ENCODE results near the gene CERS5.

Gene CERS5

DNA sequence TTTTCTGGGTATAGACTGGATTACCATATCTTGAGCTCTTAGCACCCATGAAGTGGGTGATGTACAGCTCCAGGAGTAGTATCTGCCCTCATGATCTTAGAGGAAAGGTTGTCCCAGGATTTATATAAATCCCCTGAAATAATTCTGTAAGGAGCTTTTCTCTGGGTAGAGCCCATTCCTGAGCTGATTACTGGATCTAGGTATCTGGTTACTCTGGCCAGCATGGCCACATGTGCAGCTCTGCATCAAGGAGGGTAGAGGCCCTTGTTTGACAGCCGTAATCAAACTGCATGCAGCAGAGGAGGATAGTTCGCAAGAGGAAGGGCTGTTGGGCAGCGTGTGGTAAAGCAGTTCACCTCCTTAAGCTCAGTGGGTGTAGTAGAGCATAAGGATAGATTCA, 46.6 kb downstream of the CERS5 start:
- Histone ChIP-seq H3K36me3 (replicated peaks; ENCODE audit: low read depth, low read length) (peaks cover 34% of the 10 kb centered on the region), H3K27me3 (ENCODE audit: low read depth, low read length) (no peaks in the 10 kb centered on the region), H3K79me2 (ENCODE audit: low read length) (peaks cover 42% of the 10 kb centered on the region), H3K27ac (ENCODE audit: low read length) (no peak overlapping the region), H3K4me1 (ENCODE audit: low read length) (peaks cover 6% of the 10 kb centered on the region), H3K9ac (ENCODE audit: low read length) (no peak overlapping the region), H3K4me2 (ENCODE audit: low read length) (no peak overlapping the region), H4K20me1 (ENCODE audit: insufficient read depth, low read length) (peaks cover 4% of the 10 kb centered on the region; the same call in 1 of the 2 replicates), H2AFZ (ENCODE audit: low read depth, low read length) (no peak overlapping the region), H3K9me3 (ENCODE audit: insufficient read depth, low read length) (no peaks in the 10 kb centered on the region), H3K4me3 (ENCODE audit: low read length) (no peak overlapping the region)
- TF ChIP-seq CTCF (IDR thresholded peaks at IDR 0.05; ENCODE audit: low read depth, low read length) (no peak), EZH2phosphoT487 (IDR thresholded peaks at IDR 0.05; ENCODE audit: low read depth) (no peak)

GRCh38 chr12:50119387-50119786, 47.8 kb downstream of the CERS5 start:
- Histone ChIP-seq H2AFZ (ENCODE audit: low read depth, low read length) (no peak overlapping the region), H3K9ac (ENCODE audit: low read length) (no peak overlapping the region), H3K4me2 (ENCODE audit: low read length) (no peak overlapping the region), H3K9me3 (ENCODE audit: insufficient read depth, low read length) (no peaks in the 10 kb centered on the region), H3K79me2 (ENCODE audit: low read length) (peaks cover 51% of the 10 kb centered on the region), H3K4me3 (ENCODE audit: low read length) (no peak overlapping the region), H3K27me3 (ENCODE audit: low read depth, low read length) (no peaks in the 10 kb centered on the region), H3K36me3 (replicated peaks; ENCODE audit: low read depth, low read length) (peaks cover 34% of the 10 kb centered on the region), H4K20me1 (ENCODE audit: insufficient read depth, low read length) (peaks cover 4% of the 10 kb centered on the region; the same call in 1 of the 2 replicates), H3K27ac (ENCODE audit: low read length) (no peak overlapping the region), H3K4me1 (ENCODE audit: low read length) (no peaks in the 10 kb centered on the region)
- TF ChIP-seq CTCF (IDR thresholded peaks at IDR 0.05; ENCODE audit: low read depth, low read length), result no peak
- TF ChIP-seq EZH2phosphoT487 (IDR thresholded peaks at IDR 0.05; ENCODE audit: low read depth), result no peak

- Histone ChIP-seq H3K27ac (ENCODE audit: low read length) (no peak overlapping the region), H2AFZ (ENCODE audit: low read depth, low read length) (no peak overlapping the region), H4K20me1 (ENCODE audit: insufficient read depth, low read length) (peaks cover 4% of the 10 kb centered on the region; the same call in 1 of the 2 replicates), H3K4me1 (ENCODE audit: low read length) (no peaks in the 10 kb centered on the region), H3K4me3 (ENCODE audit: low read length) (no peak overlapping the region), H3K9ac (ENCODE audit: low read length) (no peak overlapping the region), H3K9me3 (ENCODE audit: insufficient read depth, low read length) (no peaks in the 10 kb centered on the region), H3K4me2 (ENCODE audit: low read length) (no peak overlapping the region), H3K36me3 (replicated peaks; ENCODE audit: low read depth, low read length) (peaks cover 25% of the 10 kb centered on the region), H3K79me2 (ENCODE audit: low read length) (peaks cover 74% of the 10 kb centered on the region), H3K27me3 (ENCODE audit: low read depth, low read length) (no peaks in the 10 kb centered on the region)
- TF ChIP-seq EZH2phosphoT487 (IDR thresholded peaks at IDR 0.05; ENCODE audit: low read depth), result no peak
Observed at GRCh38 chr12:50117057-50117622, 50.0 kb downstream of the CERS5 start.

DNA sequence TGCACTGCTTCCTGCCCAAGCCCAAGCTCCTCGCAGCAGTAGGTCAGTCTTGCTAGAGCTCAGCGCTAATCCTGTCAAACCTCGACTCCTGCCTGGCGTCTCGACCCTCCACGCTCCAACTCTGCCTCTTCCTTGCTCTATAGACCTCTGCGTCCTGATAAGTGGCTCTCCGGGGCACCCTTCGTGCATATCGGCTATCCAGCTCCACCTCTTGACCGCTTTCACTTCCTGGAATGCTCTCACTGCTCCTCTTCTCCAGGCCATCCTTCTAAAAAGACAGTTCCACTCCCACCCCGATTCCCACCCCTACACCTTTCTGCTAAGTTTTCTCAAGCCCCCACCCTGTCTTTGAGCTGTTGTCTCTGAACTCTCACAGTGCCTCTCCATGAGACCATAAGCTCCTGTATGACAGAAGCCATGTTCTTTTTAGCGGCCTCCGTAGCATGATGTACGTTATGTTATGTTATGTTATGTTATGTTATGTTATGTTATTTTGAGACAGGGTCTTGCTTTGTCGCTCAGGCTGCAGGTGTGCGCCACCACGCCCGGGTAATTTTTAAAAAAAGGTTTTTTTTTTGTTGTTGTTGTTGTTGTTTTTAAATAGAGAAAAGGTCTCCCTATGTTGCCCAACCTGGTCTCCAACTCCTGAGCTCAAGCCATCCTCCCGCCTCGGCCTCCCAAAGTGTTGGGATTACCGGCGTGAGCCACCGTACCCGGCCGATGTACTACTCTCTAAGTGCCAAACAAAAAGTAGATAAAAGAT, 54.5 kb downstream of the CERS5 start:
- H3K4me1 ChIP-seq (ENCODE audit: low read length), result peaks cover 15% of the 10 kb centered on the region
- H4K20me1 ChIP-seq (ENCODE audit: insufficient read depth, low read length), result no peaks in the 10 kb centered on the region
- no peak for TF ChIP-seq CTCF (IDR thresholded peaks at IDR 0.05; ENCODE audit: low read depth, low read length)
- TF ChIP-seq EZH2phosphoT487 (IDR thresholded peaks at IDR 0.05; ENCODE audit: low read depth), result no peak
- H3K4me3 ChIP-seq (ENCODE audit: low read length), result peak overlapping the region; percentile 94
- peak overlapping the region; percentile 80 for H3K9ac ChIP-seq (ENCODE audit: low read length)
- peak overlapping the region; percentile 77 for H3K27ac ChIP-seq (ENCODE audit: low read length)
- peaks cover 2% of the 10 kb centered on the region for H3K36me3 ChIP-seq (replicated peaks; ENCODE audit: low read depth, low read length)
- H2AFZ ChIP-seq (ENCODE audit: low read depth, low read length), result 0 out of 2 replicates have a peak overlapping the region, but pooled peaks have one; percentile 43
- no peaks in the 10 kb centered on the region for H3K27me3 ChIP-seq (ENCODE audit: low read depth, low read length)
- H3K4me2 ChIP-seq (ENCODE audit: low read length), result peak overlapping the region; percentile 60
- peaks cover 53% of the 10 kb centered on the region for H3K79me2 ChIP-seq (ENCODE audit: low read length)
- no peaks in the 10 kb centered on the region for H3K9me3 ChIP-seq (ENCODE audit: insufficient read depth, low read length)

Measured in OCI-LY3 (cell line).